SK-N-SH (cell line): ENCODE data around the gene SLC24A3. TPM values are rescaled to one million over a fixed set of nuclear protein-coding genes. Genes with fewer than 3 reads are reported as not detected.

ENCODE experiments used
- CTCF ChIA-PET: fragments of 300-600, 350-600 bp; formaldehyde crosslinking; extraction: SDS; loops from one replicate; lab custom pipeline; 2021; lab: Yijun Ruan, JAX
- POLR2A ChIA-PET: fragments of 350-600 bp; sonication (Branson Sonifier 250); formaldehyde crosslinking; extraction: SDS; loops from one replicate; lab custom pipeline; 2020; ENCODE audit warnings: antibody characterized with exemption, inconsistent platforms; lab: Yijun Ruan, JAX
- DNase-seq: peaks from one replicate; pipeline ENCODE4 v3.0.0; 2012
- H2AFZ ChIP-seq: fragments of 200-600 bp; sonication (generic); 2 replicates; pipeline ENCODE4 v1.8.1; 2016; ENCODE audit warnings: antibody characterized with exemption, mild to moderate bottlenecking, low read depth
- H3F3A ChIP-seq: fragments of 200-600 bp; sonication (generic); replicated peaks from 2 replicates; pipeline ENCODE3; 2016; ENCODE audit warnings: antibody characterized with exemption, mild to moderate bottlenecking; ENCODE audit not compliant: insufficient read depth
- H3K27ac ChIP-seq, 2 experiments: fragments of 200-500 bp in 1 of 2; fragments of 200-600 bp in 1 of 2; sonication (Bioruptor generic) in 1 of 2; sonication (generic), shearing (Covaris generic) in 1 of 2; 2 replicates each; pipeline versions ENCODE4 v1.5.1 to v1.6.1; 2014 to 2016; ENCODE audit warnings: low read depth in 2 of 2, inconsistent platforms in 1 of 2, low read length in 1 of 2, mild to moderate bottlenecking in 1 of 2, mixed read lengths in 1 of 2
- H3K27me3 ChIP-seq: fragments of 200-600 bp; sonication (generic), shearing (Covaris generic); 2 replicates; pipeline ENCODE4 v1.6.1; 2016; ENCODE audit warnings: mixed run types; ENCODE audit not compliant: insufficient read depth
- H3K36me3 ChIP-seq, 2 experiments: fragments of 200-500 bp in 1 of 2; fragments of 200-600 bp in 1 of 2; sonication (Bioruptor generic) in 1 of 2; sonication (generic) in 1 of 2; replicated peaks in 1 of 2; 2 replicates each; pipeline versions ENCODE3 to v1.5.1; 2014 to 2016; ENCODE audit warnings: low read length in 1 of 2, mild to moderate bottlenecking in 1 of 2; ENCODE audit not compliant: insufficient read depth in 2 of 2, control insufficient read depth in 1 of 2
- H3K4me1 ChIP-seq, 2 experiments: fragments of 200-500 bp in 1 of 2; fragments of 200-600 bp in 1 of 2; sonication (Bioruptor generic) in 1 of 2; sonication (generic), shearing (Covaris generic) in 1 of 2; 2 replicates each; pipeline versions ENCODE4 v1.5.1 to v1.6.1; 2014 to 2016; ENCODE audit warnings: low read depth in 1 of 2, low read length in 1 of 2, mixed run types in 1 of 2; ENCODE audit not compliant: insufficient read depth in 2 of 2, control insufficient read depth in 1 of 2
- H3K4me2 ChIP-seq: fragments of 200-600 bp; sonication (generic), shearing (Covaris generic); 2 replicates; pipeline ENCODE4 v1.6.1; 2017; ENCODE audit warnings: mixed run types
- H3K4me3 ChIP-seq, 2 experiments: fragments of 200-500 bp in 1 of 2; fragments of 200-600 bp in 1 of 2; sonication (Bioruptor generic) in 1 of 2; sonication (generic), shearing (Covaris generic) in 1 of 2; 2 replicates each; pipeline versions ENCODE4 v1.5.1 to v1.8.1; 2014 to 2016; ENCODE audit warnings: low read depth in 2 of 2, inconsistent platforms in 1 of 2, low read length in 1 of 2, mild to moderate bottlenecking in 1 of 2, mixed read lengths in 1 of 2, moderate library complexity in 1 of 2
- H3K79me2 ChIP-seq: fragments of 200-600 bp; sonication (generic); 2 replicates; pipeline ENCODE4 v1.8.1; 2017; ENCODE audit warnings: mild to moderate bottlenecking; ENCODE audit not compliant: insufficient read depth
- H3K9ac ChIP-seq: fragments of 200-600 bp; sonication (generic); 2 replicates; pipeline ENCODE4 v1.6.1; 2017; ENCODE audit warnings: mixed run types
- H3K9me2 ChIP-seq: fragments of 200-600 bp; sonication (generic); 2 replicates; pipeline ENCODE4 v1.6.1; 2017; ENCODE audit warnings: mixed run types
- H3K9me3 ChIP-seq: fragments of 200-600 bp; sonication (generic); 2 replicates; pipeline ENCODE4 v1.6.1; 2017; ENCODE audit warnings: mixed run types, mild to moderate bottlenecking, moderate library complexity
- H4K20me1 ChIP-seq: fragments of 200-600 bp; sonication (generic); 2 replicates; pipeline ENCODE4 v1.6.1; 2017; ENCODE audit warnings: mild to moderate bottlenecking, mixed run types; ENCODE audit not compliant: insufficient read depth
- ELF1 ChIP-seq: IDR thresholded peaks from 2 replicates; pipeline ENCODE4 v1.4.0; 2012
- EP300 ChIP-seq, 2 experiments: IDR thresholded peaks; 2 replicates each; pipeline versions ENCODE4 v1.4.0 to v1.6.1; 2012; ENCODE audit warnings: borderline replicate concordance in 1 of 2, low read depth in 1 of 2, low read length in 1 of 2
- EZH2phosphoT487 ChIP-seq: fragments of 200-600 bp; sonication (generic); IDR thresholded peaks from 2 replicates; pipeline ENCODE4 v1.6.1; 2017; ENCODE audit warnings: low read depth, mixed run types, mild to moderate bottlenecking, antibody characterized with exemption, moderate library complexity, borderline replicate concordance
- FOXJ3 ChIP-seq: sonication (generic); formaldehyde crosslinking; IDR thresholded peaks from 2 replicates; pipeline ENCODE4 v1.5.1; 2020; ENCODE audit warnings: mild to moderate bottlenecking, missing genetic modification reagents
- GABPA ChIP-seq: IDR thresholded peaks from 2 replicates; pipeline ENCODE4 v1.4.0; 2012; ENCODE audit warnings: low read depth, mild to moderate bottlenecking
- JUND ChIP-seq: IDR thresholded peaks from 2 replicates; pipeline ENCODE4 v1.4.0; 2012
- MXI1 ChIP-seq: IDR thresholded peaks from 2 replicates; pipeline ENCODE4 v1.6.1; 2012; ENCODE audit warnings: mild to moderate bottlenecking, low read depth, low read length, improper control_type of control experiment
- NFIC ChIP-seq: IDR thresholded peaks from 2 replicates; pipeline ENCODE4 v1.4.0; 2012; ENCODE audit warnings: borderline replicate concordance
- NRF1 ChIP-seq: IDR thresholded peaks from 2 replicates; pipeline ENCODE4 v1.6.1; 2012; ENCODE audit warnings: low read depth, mild to moderate bottlenecking, low read length
- PBX3 ChIP-seq: IDR thresholded peaks from 2 replicates; pipeline ENCODE4; 2012
- POLR2AphosphoS5 ChIP-seq: IDR thresholded peaks from 2 replicates; pipeline ENCODE4 v1.6.1; 2012; ENCODE audit warnings: low read depth, low read length
- REST ChIP-seq: IDR thresholded peaks from 2 replicates; pipeline ENCODE4 v1.6.1; 2012; ENCODE audit warnings: mild to moderate bottlenecking, low read depth, low read length, moderate library complexity
- RFX5 ChIP-seq: IDR thresholded peaks from 2 replicates; pipeline ENCODE4 v1.6.1; 2012; ENCODE audit warnings: mild to moderate bottlenecking, improper control_type of control experiment, low read length
- SIN3A ChIP-seq: IDR thresholded peaks from 2 replicates; pipeline ENCODE4 v1.6.1; 2012; ENCODE audit warnings: low read depth, mild to moderate bottlenecking, low read length, moderate library complexity, borderline replicate concordance
- SMC3 ChIP-seq: IDR thresholded peaks from 2 replicates; pipeline ENCODE4 v1.6.1; 2012; ENCODE audit warnings: low read depth, low read length, improper control_type of control experiment
- TAF1 ChIP-seq: IDR thresholded peaks from 2 replicates; pipeline ENCODE4 v1.6.1; 2012; ENCODE audit warnings: low read depth, mild to moderate bottlenecking, low read length, moderate library complexity, borderline replicate concordance
- TCF12 ChIP-seq: IDR thresholded peaks from 2 replicates; pipeline ENCODE4 v1.4.0; 2012
- TEAD4 ChIP-seq: IDR thresholded peaks from 2 replicates; pipeline ENCODE4 v1.4.0; 2012; ENCODE audit warnings: mild to moderate bottlenecking, borderline replicate concordance; ENCODE audit not compliant: insufficient read depth
- USF2 ChIP-seq: fragments of 150-350 bp; IDR thresholded peaks from 2 replicates; pipeline ENCODE4 v1.6.1; 2017; ENCODE audit warnings: antibody characterized with exemption, low read length, low read depth, borderline replicate concordance
- YY1 ChIP-seq: IDR thresholded peaks from 2 replicates; pipeline ENCODE4 v1.4.0; 2012; ENCODE audit warnings: low read depth, mild to moderate bottlenecking
- WGBS: methylation state at CpG from one replicate; pipeline ENCODE4 v1.1.6; 2017; ENCODE audit warnings: low lambda C conversion rate; 5-methylcytosine and 5-hydroxymethylcytosine counted together
- polyA plus RNA-seq, 3 experiments: library from polyadenylated mRNA; depleted of rRNA; stranded (reverse); fragments of >200 nt; gene quantifications; 2 replicates each; pipeline ENCODE4 v1.2.3, GENCODE V29; 2012

SLC24A3 gene
- polyA plus RNA-seq, 1 of the 3 experiments (the other 2 are of a cell fraction), result not detected

DNA sequence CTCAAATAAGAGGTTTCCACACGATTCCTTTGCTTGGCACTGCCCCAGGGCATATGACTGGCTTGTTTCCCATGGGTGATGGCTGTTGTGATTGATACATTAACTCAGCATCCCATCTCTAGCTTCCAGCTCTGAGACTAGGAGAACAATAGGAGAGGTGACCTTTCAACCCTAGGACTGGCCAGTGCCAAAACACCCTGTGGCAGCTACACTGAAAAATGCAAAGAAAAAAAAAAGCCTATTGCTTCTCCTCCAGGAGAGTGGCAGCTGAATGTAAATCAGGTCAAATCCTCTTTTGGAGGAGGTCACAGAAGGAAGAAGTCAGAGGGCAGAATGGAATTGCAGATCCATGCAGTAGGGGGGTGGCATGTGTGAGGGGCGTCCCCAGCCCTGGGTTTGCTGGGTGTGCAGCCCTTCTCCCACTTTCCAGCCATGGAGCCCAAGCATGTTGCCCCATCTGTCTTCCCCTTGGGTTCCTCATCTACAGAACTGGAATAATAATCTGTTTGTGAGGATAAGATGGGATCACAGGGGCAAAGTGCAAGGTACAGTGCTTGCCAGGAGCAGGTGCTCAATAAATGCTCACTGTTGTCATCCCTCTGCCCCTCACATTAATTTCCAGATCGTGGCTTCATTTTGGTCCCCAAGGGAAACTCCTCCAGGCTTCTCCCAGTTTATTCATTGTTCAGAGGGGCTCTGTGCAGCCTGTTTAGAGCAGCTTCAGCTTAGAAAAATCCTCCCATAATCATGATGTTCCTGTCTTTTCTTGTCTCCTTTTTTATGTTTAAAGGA, 300.6 kb downstream of the SLC24A3 start:
- H3K9ac ChIP-seq, result no peak overlapping the region
- no peak overlapping the region for H2AFZ ChIP-seq
- H3K36me3 ChIP-seq, result no peaks in the 10 kb centered on the region
- H3K4me3 ChIP-seq, result no peak overlapping the region
- H3K9me3 ChIP-seq, result no peaks in the 10 kb centered on the region
- DNase-seq, result no peak
- H3K27me3 ChIP-seq, result no peaks in the 10 kb centered on the region
- no peaks in the 10 kb centered on the region for H3K4me1 ChIP-seq
- no peaks in the 10 kb centered on the region for H4K20me1 ChIP-seq
- WGBS, result 5% methylated on average over 3 of the region's 3 CpGs
- no peaks in the 10 kb centered on the region for H3K9me2 ChIP-seq
- H3K4me2 ChIP-seq, result no peak overlapping the region
- H3K79me2 ChIP-seq, result no peaks in the 10 kb centered on the region
- CTCF ChIA-PET, result no interaction called here
- no peak for TF ChIP-seq TCF12
- TF ChIP-seq PBX3, result no peak
- TF ChIP-seq SIN3A, result no peak
- TF ChIP-seq TEAD4, result no peak
- no peak for TF ChIP-seq GABPA
- no peak for TF ChIP-seq EZH2phosphoT487
- no peak for TF ChIP-seq YY1
- TF ChIP-seq NRF1, result no peak
- TF ChIP-seq POLR2AphosphoS5, result no peak
- no peak for TF ChIP-seq RFX5
- TF ChIP-seq SMC3, result no peak
- no peak for TF ChIP-seq USF2
- TF ChIP-seq EP300 (IDR thresholded peaks at IDR 0.05; ENCODE audit: borderline replicate concordance in 1 of 2, low read depth in 1 of 2, low read length in 1 of 2), result no peak
- TF ChIP-seq TAF1, result no peak
- no peak for TF ChIP-seq NFIC
- H3F3A ChIP-seq, result no peaks in the 10 kb centered on the region
- POLR2A ChIA-PET, result no interaction called here
- H3K27ac ChIP-seq, result no peak overlapping the region

- H3K9me2 ChIP-seq, result no peaks in the 10 kb centered on the region
- no peaks in the 10 kb centered on the region for H3K27me3 ChIP-seq
- H3K9me3 ChIP-seq, result no peaks in the 10 kb centered on the region
- H4K20me1 ChIP-seq, result no peaks in the 10 kb centered on the region
- H3K4me1 ChIP-seq, result no peaks in the 10 kb centered on the region
- no peak overlapping the region for H2AFZ ChIP-seq
- no peak for DNase-seq
- CTCF ChIA-PET, result no interaction called here
- no peaks in the 10 kb centered on the region for H3K36me3 ChIP-seq
- no peak overlapping the region for H3K27ac ChIP-seq
- 5% methylated on average over 6 of the region's 6 CpGs for WGBS
- H3F3A ChIP-seq, result no peaks in the 10 kb centered on the region
- H3K4me2 ChIP-seq, result no peak overlapping the region
- no peaks in the 10 kb centered on the region for H3K79me2 ChIP-seq
- POLR2A ChIA-PET, result no interaction called here
- no peak overlapping the region for H3K9ac ChIP-seq
- H3K4me3 ChIP-seq, result no peak overlapping the region
- no peak for TF ChIP-seq MXI1
- no peak for TF ChIP-seq EZH2phosphoT487
- TF ChIP-seq USF2, result no peak
- TF ChIP-seq SMC3, result no peak
- TF ChIP-seq EP300 (IDR thresholded peaks at IDR 0.05; ENCODE audit: borderline replicate concordance in 1 of 2, low read depth in 1 of 2, low read length in 1 of 2), result no peak
- no peak for TF ChIP-seq REST
- TF ChIP-seq PBX3, result no peak
- no peak for TF ChIP-seq YY1
- no peak for TF ChIP-seq JUND
- no peak for TF ChIP-seq FOXJ3 (CRISPR knock-in tag)
- no peak for TF ChIP-seq ELF1
Observed at GRCh38 chr20:19515074-19515473, 302.6 kb downstream of the SLC24A3 start.
